Fibroblast of skin of right biceps (primary cell): ENCODE results near the gene CAST.
"Not testable (repeated sequence)": the region's sequence is repeated elsewhere in the genome, so short reads cannot be mapped to it uniquely, and the experiment has no call there.

Experiments used
- DNase-seq: peaks from one replicate; pipeline ENCODE4 v3.0.0-alpha.2; 2013

The CAST gene, protein sequence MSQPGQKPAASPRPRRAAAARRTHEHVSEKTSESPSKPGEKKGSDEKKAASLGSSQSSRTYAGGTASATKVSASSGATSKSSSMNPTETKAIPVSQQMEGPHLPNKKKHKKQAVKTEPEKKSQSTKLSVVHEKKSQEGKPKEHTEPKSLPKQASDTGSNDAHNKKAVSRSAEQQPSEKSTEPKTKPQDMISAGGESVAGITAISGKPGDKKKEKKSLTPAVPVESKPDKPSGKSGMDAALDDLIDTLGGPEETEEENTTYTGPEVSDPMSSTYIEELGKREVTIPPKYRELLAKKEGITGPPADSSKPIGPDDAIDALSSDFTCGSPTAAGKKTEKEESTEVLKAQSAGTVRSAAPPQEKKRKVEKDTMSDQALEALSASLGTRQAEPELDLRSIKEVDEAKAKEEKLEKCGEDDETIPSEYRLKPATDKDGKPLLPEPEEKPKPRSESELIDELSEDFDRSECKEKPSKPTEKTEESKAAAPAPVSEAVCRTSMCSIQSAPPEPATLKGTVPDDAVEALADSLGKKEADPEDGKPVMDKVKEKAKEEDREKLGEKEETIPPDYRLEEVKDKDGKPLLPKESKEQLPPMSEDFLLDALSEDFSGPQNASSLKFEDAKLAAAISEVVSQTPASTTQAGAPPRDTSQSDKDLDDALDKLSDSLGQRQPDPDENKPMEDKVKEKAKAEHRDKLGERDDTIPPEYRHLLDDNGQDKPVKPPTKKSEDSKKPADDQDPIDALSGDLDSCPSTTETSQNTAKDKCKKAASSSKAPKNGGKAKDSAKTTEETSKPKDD

DNA sequence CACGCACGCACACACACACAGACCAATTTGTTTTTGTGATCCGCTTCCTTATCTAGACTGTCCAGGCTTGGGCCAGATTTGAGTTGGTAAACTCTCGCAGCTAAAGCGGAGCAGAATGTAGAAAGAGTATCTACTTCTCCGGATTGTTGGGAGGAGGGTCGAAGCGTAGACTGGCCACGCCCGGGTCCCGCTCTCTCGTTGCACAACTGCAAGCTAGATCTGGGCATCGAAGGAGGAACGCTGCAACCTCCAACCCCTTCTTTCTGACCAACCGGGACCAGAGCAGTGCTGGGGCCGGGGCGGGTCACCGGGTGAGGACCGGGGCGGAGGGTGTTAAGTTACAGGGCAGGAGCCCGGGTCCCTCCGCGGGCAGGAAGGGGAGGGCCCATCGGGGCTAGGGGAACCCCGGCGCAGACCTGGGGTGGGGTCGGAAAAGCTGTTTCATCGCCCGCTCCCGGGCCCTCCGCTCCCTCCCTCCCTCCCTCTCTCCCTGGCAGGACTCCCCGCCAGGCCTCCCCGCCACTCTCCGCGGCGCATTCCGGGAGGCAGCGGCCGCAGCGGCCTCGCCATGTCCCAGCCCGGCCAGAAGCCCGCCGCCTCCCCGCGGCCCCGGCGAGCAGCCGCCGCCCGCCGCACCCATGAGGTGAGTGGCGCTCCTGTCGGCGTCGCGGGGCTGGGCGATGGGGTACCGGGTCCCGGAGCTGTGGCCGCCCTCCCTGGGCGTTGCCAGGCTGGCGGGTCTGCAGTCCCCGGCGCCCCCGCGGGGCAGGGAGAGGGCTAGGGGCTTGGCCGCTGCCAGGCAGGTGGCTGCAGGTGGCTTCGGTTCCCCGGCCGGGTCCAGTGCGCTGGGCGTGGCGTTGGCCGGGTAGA, at the start of gene CAST:
Gene CAST (plus strand): TSS at position 522 of the 870 bp plus-strand sequence. CDS start 47 bp downstream, at position 569.
- peak; percentile 82 for DNase-seq

DNA sequence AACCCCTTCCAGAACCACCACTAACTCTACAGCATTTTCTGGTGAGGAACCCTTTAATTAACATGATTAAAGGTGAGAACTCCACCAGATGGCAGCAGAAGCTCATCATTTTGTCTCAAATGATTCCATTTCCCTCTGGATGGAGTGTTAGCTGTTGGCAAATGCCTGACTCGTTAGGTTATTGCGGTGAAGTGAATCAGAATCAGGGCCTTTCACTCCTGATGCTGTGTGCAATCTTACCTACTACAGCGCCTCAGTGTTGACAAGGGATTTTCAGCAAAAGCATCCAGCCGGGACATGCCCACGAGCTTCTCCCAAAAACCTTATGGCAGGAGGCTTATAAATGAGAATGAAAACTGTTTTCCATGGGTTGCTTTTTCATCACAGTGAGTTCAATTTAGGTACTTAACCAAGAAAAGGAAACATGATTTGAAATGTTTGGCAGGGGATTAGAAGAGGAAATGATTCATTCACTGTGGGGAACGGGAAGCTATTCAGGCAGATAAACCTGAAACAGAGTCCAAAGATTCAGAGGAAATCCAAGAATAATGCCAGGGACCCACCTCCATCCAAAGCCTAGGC, 48.0 kb upstream of the CAST start:
- peak; percentile 93 for DNase-seq

DNA sequence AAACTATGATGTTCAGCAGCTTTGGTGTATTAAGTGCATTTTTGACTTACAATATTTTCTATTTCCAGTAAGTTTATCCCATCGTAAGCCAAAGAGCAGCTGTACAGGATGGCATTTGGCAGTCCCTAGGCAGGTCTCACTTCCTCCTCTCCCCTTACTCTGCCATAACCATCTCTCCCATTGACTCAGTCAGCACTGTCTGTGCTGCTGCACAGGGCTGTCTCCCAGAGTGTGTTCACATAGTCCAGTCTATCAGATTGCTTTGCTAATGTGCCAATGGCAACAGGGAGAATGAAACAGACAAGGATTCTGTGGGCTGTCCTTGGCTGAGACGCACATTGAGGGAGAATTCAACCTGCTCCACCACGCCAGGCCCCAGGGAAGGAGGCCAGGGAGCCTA, 47.0 kb upstream of the CAST start:
- no peak for DNase-seq

GRCh38 chr5:96616801-96617200, 45.4 kb upstream of the CAST start:
- DNase-seq, result no peak

DNA sequence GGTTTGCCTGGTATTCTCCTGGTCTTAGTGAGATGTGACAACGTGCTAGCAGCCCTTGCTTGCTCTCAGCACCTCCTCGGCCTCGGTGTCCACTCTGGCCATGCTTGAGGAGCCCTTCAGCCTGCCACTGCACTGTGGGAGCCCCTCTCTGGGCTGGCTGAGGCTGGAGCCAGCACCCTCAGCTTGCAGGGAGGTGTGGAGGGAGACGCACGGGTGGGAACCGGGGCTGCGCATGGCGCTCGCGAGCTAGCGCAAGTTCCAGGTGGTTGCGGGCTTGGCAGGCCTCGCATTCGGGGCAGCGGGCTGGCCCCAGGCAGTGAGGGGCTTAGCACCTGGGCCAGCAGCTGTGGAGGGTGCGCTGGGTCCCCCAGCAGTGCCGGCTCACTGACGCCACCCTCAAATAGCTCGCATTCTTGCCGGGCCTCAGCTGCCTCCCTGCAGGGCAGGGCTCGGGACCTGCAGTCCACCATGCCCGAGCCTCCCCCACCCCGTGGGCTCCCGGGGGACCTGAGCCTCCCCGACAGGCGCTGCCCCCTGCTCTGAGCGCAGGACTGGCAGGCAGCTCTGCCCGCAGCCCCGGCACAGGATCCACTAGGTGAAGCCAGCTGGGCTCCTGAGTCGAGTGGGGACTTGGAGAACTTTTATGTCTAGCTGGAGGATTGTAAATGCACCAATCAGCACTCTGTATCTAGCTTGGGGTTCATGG, 43.7 kb upstream of the CAST start:
- not testable (repeated sequence) for DNase-seq

GRCh38 chr5:96619946-96620345, 42.2 kb upstream of the CAST start:
- no peak for DNase-seq

DNA sequence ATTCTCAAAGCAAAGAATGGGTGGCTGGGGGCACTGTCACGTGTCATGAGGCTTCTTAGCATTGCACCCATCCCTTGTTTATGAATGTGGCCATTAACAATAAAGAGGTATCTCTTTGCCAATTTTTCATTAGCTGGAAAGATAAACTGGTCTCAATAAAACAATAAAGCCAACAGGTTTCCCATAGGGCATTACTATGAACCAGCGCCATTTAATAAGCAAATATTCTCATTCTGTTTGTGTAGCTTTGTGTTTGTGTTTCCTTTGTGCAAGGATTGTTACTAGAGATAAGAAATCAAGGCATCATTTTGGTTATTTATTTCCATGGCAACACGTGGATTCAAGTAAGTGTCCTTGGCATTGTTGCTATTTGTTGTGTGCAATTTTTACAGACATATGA, 37.6 kb upstream of the CAST start:
- no peak for DNase-seq

DNA sequence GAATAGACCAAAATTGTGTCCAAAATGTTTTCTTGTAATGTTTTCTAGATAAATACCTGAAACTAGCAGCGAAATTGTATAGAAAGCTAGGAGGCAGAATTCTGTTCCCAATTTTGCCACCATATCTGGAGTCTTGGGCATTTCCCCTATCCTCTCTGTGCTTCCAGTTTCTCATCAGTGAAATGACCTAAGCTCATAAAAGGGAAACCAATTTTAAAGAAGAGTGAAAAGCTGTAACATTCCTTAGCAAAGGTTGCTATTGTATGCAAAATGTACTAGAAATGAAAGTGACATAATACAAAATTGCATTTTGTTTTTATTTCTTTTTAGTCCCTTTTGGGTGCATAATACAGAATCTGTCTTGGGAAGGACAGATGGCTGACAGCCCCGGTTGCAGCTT, 36.8 kb upstream of the CAST start:
- DNase-seq, result no peak

- peak; percentile 94 for DNase-seq
These were observed 35.2 kb upstream of the CAST start for GRCh38 chr5:96626956-96627355.

DNA sequence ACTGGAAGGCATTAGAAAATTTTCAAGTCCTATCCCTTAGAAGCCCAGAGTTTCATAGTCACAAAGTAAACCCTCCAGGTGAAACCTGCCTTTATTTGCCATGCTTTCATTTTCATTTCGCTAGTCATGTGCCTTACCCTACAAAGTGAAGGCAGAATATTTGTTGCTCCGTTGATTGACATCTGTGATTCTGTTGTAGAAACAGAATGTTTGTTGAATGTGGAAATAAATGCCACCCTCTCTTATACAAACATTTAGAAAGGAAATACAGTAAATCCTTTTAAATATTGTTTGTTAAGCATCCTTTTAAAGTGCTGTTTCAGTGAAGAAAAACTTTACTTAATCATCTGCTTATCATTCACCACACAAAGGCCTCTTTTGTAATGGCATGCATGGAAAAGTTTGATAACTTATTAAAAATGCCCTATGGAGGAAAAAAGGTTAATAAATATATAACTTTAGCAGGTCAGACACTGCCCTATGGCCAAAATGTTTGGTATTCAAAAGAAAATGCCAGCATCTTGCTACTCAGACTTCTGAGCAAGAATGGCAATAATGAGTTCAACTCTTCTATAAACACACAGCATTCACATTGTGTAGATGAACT, 34.3 kb upstream of the CAST start:
- no peak for DNase-seq

DNA sequence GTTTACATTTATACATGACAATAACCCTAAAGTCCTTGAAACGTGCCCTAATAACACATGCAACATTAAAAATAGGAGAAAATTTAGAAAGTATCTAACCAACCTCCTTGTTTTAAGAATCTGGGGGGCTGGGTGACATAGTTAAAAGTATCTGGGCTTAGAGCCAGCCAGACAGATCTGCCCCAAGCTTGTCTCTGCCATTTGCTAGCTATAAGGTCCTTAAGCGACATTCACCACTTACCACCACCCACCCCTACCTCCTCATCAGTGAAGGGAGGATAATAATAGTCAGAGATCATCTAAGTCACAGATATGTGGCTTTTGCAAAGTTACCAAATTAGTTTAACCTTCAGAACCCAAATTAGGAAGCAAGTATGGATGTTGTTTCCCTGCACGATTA, 33.8 kb upstream of the CAST start:
- DNase-seq, result peak; percentile 37

DNA sequence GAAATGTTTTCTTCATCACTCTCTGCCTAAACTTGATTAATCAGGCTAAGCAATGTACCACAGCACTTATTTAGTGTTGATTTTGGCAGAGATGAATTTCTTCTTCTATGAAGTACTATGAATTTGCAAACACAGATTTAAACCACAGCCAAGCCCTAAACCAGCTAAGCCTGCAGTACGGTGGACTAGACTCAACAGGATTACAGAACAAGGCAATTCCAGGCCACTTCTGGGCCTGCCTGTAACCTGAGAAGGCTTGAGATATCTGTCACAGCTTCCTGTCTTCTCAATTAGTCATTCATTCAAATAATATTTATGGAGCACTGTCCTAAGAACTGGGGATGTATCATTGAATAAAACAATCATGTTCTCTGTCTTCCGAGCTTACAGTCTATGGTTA, 32.4 kb upstream of the CAST start:
- peak; percentile 97 for DNase-seq

DNA sequence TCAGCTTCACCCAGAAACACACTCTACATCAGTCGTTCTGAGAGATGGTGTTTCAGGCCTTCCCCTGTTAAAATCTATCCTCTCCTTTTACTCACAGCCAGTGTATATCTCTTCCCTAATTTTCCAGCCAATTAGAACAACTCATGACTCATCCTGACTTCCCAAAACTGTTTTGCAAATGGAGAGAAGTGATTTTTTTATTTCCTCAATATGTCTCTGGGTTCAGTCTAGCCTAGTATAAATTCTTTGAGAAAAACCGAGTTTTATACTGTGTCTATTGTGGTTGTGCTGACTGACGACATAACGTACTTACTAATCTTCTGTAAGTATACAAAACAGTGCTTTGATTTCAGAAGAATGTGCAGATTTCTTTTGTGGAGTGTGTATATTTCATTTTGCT, 28.4 kb upstream of the CAST start:
- DNase-seq, result no peak

DNA sequence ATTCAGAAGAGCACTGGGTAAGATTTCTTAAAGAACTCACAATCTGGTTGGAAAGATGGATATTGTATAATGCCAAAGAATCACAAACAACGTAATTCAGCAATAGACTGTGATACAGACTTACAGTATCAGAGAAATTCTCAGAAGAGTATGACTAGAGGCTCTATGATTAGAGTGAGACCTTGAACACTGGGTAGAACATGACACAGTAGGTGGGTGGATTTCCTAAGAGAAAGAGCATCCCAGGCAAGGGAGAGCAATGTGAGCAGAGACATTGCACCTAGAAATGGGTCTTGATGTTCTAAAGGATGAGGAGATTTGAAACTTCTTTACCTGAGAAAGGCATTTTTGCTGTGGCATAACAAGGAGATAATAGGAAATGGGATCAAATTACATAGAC, 27.3 kb upstream of the CAST start:
- no peak for DNase-seq

DNA sequence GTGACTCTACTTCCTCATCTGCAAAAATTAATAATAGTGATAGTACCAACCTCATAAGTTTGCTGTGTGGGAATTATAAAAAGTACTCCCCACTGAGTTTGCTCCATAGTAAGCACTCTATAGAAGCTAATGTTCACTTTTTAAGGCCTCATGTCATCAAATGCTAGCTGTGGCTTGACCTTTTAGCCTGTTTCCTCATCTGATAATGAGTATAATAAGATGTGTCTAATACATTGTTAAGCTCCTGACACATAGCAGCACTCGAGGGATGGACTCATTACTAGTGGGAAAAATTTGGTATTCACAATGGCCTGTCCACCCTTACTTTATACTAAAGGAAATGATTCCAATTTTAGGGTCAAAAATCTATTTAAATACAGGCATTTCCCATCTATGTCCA, 26.1 kb upstream of the CAST start:
- DNase-seq, result no peak

DNA sequence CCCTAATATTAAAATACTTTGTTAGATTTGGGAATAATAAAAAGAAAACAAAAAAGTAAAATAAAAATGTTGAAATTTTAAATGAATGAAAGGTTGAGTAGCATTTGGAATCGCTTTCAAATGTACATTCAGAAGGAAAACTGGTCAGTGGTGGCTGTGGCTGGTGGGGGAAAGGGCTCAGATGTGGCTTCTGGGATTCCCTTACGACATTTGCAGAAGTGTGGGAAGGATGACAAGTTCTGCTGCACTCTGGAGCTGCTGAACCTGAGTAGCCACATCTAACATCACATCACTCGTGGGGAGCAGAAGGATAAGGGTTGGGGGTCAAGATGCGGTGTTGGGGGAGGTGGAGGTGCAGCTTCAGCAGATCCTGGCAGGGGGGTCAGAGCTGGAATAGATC, 25.6 kb upstream of the CAST start:
- DNase-seq, result no peak

DNA sequence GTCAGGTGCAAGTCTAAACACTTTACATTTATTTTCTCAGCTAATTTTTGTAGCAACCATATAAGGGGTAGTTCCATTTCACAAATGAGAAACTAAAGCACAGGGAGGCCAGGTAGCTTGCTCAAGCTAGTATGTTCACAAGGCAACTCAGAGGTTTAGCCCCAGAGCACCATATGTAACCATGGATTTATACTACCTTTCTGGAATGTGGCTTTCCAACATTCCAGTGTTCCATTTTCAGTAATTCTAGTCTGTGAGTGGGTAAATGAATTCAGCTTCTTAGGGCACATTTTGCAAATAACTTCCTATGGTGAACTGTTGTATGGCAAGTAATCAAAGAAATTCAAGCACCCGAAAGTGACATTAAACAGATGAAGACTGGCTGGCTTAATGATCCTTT, 25.0 kb upstream of the CAST start:
- DNase-seq, result no peak

GRCh38 chr5:96638561-96638960, 23.6 kb upstream of the CAST start:
- no peak for DNase-seq

DNA sequence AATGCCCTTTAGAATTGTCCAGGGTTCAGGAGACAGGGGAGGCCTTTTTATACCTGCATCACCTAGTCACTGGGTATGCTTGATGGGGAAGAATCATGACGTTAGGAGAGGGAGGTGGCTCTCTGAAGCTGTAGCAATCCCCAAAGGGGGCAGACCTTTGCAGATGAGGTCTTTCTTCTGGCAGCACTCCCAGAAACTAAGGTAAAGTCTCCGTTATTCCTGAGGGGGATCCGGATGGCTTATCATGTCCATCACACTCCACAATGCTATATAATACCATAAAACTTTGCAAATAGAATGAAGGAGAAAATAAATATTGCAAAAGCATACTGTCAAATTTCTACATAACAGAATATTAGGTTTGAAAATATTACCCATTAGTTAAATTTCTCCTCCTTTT, 21.5 kb upstream of the CAST start:
- DNase-seq, result no peak

- DNase-seq, result no peak
These were observed 20.6 kb upstream of the CAST start for GRCh38 chr5:96641368-96642280.

DNA sequence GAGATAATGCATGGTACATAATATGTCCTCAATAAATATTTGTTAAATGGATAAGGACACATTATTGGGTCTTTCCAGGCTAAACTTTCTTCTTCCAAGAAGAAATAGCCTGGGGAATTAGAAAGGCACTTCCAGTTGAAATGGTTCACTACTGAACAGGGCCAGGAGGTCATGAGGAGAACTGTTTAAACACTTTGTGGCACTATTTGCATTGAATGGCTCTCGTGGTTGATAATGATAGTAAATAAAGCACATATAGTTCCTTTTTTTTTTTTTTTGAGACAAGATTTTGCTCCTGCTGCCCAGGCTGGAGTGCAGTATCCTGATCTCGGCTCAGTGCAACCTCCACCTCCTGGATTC, 19.9 kb upstream of the CAST start:
- DNase-seq, result no peak
